ENCODE results near the gene ST6GALNAC4.

ST6GALNAC4 gene

GRCh38 chr9:127863191-127863621 lies 53.6 kb downstream of the ST6GALNAC4 start:
- H3K4me3 Mint-ChIP-seq: no peak overlapping the region

DNA sequence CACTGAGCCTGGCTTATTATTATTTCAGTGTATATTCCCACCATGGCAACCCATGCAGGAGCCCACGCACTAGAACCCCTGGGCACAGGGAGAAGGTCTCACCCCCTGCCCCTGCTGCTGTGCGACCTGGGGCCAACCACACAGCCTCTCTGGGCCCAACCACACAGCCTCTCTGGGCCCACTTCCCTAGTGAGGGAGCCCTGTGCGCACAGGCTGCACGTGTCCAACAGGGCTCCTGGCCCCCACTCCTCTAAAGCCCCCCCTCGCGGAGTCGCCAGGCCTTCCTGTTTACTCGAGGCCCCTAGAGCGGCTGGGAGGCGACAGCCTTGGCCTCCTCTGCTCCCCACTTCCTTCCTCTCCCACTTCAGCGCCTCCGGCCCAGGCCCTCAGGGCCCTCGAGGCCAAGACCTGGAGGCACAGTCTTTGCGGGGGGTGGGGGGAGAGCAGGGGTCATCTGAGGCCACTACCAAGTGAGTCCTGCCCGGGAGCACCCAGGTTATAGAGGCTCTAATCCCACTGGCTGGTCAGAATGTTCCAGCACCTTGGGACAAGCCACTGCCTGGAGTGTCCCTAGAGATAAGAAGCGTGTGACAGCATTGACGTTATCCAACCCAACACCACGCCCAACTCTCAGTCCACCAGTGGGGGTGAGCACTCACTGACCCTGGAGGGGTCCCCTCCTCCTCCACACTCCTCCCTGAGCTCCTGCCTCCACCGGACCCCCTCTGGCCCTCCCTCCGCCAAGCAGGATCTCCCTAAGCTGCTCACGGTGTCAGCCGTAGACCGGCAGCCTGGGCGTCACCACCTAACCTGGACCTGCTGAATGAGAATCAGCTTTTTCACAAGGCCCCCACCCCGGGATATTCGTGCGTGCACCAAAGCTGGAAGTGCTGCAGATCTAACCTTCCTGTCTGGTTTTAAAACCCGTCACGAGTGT lies 54.5 kb downstream of the ST6GALNAC4 start:
- H3K4me3 Mint-ChIP-seq: peak overlapping the region; percentile 37
- peak overlapping the region; percentile 73 for H3K27ac Mint-ChIP-seq
- H3K27me3 Mint-ChIP-seq (ENCODE audit: low read depth): no peaks in the 10 kb centered on the region
- H3K4me1 Mint-ChIP-seq (ENCODE audit: low read depth): peaks cover 35% of the 10 kb centered on the region
- DNase-seq (ENCODE audit: low spot score): no peak
- peaks cover 3% of the 10 kb centered on the region for H3K36me3 Mint-ChIP-seq (ENCODE audit: low read depth)
- no peaks in the 10 kb centered on the region for H3K9me3 Mint-ChIP-seq

More at GRCh38 chr9:127863191-127863621, 53.6 kb downstream of the ST6GALNAC4 start:
- peaks cover 3% of the 10 kb centered on the region for H3K36me3 Mint-ChIP-seq (ENCODE audit: low read depth)
- peak overlapping the region; percentile 73 for H3K27ac Mint-ChIP-seq
- DNase-seq (ENCODE audit: low spot score): no peak
- no peaks in the 10 kb centered on the region for H3K27me3 Mint-ChIP-seq (ENCODE audit: low read depth)
- peaks cover 35% of the 10 kb centered on the region for H3K4me1 Mint-ChIP-seq (ENCODE audit: low read depth)
- no peaks in the 10 kb centered on the region for H3K9me3 Mint-ChIP-seq

DNA sequence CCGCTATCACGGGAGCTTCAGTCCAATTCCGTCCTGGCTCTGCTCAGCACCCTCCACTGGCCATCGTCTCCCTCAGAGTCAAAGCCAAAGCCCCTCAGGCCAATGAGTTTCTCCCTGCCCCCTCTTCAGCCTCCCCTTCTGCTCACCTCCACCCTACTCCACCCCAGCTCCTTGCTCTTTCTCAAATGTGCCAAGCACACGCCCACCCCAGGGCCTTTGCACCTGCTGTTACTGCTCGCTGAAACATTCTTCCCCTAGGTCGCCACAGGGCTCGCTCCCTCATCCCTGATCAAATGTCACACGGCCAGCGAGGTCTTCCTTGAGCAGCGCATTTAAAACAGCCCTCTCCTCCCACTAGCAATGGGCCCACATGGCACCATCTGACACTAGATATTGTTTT lies 56.1 kb downstream of the ST6GALNAC4 start:
- no peaks in the 10 kb centered on the region for H3K9me3 Mint-ChIP-seq
- peaks cover 30% of the 10 kb centered on the region for H3K4me1 Mint-ChIP-seq (ENCODE audit: low read depth)
- peaks cover 1% of the 10 kb centered on the region for H3K36me3 Mint-ChIP-seq (ENCODE audit: low read depth)
- DNase-seq (ENCODE audit: low spot score): no peak
- no peak overlapping the region for H3K4me3 Mint-ChIP-seq
- H3K27ac Mint-ChIP-seq: no peak overlapping the region
- H3K27me3 Mint-ChIP-seq (ENCODE audit: low read depth): no peaks in the 10 kb centered on the region

DNA sequence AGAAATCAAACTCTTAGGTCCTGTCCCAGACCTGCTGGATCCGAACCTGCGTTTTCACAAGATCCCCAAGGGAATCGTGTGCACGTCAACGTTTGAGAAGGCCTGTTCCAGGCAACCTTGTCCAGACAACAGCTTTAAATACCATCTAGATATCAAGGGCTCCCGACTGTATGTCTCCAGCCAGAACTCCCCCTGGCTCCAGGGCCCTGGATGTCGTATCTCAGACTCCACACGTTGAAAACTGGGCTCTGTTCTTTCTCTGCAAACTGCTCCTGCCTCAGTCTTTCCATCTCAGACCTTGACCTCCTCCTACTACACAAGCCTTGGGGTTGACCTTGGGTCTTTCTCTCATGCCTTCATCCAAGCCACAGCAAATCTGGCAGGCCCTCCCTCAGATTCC lies 56.6 kb downstream of the ST6GALNAC4 start:
- H3K4me3 Mint-ChIP-seq: no peak overlapping the region
- H3K27ac Mint-ChIP-seq: no peak overlapping the region
- no peak for DNase-seq (ENCODE audit: low spot score)
- H3K27me3 Mint-ChIP-seq (ENCODE audit: low read depth): no peaks in the 10 kb centered on the region
- no peaks in the 10 kb centered on the region for H3K9me3 Mint-ChIP-seq
- no peaks in the 10 kb centered on the region for H3K36me3 Mint-ChIP-seq (ENCODE audit: low read depth)
- peaks cover 25% of the 10 kb centered on the region for H3K4me1 Mint-ChIP-seq (ENCODE audit: low read depth)

DNA sequence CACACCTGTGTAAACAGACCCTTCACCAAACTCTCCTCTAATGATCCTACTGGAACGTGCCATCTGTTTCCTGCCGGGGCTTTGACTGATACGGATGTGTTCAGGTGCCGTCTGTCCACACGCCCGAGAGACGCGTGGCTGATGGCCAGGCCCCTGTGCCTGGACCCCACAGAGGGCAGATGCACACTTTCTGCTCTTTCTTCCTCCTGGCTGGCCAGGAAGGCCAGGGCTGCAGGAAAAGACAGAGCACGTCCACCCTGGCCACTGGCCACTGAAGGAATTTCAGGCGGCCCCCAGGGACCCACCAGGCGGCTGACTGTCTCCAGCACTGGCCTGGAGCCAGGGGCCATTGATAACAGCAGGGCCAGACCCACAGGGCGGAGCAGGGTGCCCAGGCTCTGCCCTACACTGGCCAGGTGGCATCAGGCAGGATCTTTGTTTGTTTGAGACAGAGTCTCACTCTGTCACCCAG lies 58.8 kb downstream of the ST6GALNAC4 start:
- Mint-ChIP-seq H3K36me3 (ENCODE audit: low read depth) (no peaks in the 10 kb centered on the region), H3K4me1 (ENCODE audit: low read depth) (peaks cover 23% of the 10 kb centered on the region), H3K27ac (no peak overlapping the region), H3K9me3 (no peaks in the 10 kb centered on the region), H3K4me3 (no peak overlapping the region), H3K27me3 (ENCODE audit: low read depth) (no peaks in the 10 kb centered on the region)
- no peak for DNase-seq (ENCODE audit: low spot score)
